AG10803 (cell line): ENCODE data around the gene TEX2.
"Not testable (repeated sequence)": the region's sequence is repeated elsewhere in the genome, so short reads cannot be mapped to it uniquely, and the experiment has no call there.

Experiments used
- DNase-seq: peaks from one replicate; pipeline ENCODE4 v3.0.0; 2010; ENCODE audit warnings: low read depth
- H3K4me3 ChIP-seq: 2 replicates; pipeline ENCODE4 v1.5.1; 2011; ENCODE audit warnings: mild to moderate bottlenecking, low read length, control low read depth
- TF ChIP-seq, protein P1 (sequence below): conservative IDR thresholded peaks from 2 replicates; pipeline ENCODE4 v1.5.1; 2011; ENCODE audit warnings: mild to moderate bottlenecking, low read length, control low read depth, inconsistent platforms

TEX2 gene

DNA sequence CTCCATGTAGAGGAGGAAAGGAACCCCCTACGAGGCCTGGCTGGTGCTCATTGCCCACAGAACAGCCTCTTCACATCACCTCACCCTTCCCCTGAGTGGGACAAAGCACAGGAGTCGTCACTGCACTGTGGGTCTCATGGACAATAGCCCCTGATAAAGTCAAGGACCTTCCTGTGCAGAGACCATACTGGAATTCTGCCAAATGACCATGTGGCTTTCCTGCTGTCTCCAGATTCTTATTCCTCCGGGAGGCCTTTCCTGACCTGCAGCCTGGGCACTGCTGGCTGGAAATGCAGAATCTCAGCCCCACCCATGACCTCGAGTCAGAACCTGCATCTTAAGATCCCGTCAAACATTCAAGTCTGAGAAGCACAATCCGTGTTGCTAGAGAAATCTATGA lies 72.6 kb downstream of the TEX2 start:
- no peak overlapping the region for H3K4me3 ChIP-seq
- no peak for DNase-seq
- TF ChIP-seq, protein P1, sequence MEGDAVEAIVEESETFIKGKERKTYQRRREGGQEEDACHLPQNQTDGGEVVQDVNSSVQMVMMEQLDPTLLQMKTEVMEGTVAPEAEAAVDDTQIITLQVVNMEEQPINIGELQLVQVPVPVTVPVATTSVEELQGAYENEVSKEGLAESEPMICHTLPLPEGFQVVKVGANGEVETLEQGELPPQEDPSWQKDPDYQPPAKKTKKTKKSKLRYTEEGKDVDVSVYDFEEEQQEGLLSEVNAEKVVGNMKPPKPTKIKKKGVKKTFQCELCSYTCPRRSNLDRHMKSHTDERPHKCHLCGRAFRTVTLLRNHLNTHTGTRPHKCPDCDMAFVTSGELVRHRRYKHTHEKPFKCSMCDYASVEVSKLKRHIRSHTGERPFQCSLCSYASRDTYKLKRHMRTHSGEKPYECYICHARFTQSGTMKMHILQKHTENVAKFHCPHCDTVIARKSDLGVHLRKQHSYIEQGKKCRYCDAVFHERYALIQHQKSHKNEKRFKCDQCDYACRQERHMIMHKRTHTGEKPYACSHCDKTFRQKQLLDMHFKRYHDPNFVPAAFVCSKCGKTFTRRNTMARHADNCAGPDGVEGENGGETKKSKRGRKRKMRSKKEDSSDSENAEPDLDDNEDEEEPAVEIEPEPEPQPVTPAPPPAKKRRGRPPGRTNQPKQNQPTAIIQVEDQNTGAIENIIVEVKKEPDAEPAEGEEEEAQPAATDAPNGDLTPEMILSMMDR, result no peak

DNA sequence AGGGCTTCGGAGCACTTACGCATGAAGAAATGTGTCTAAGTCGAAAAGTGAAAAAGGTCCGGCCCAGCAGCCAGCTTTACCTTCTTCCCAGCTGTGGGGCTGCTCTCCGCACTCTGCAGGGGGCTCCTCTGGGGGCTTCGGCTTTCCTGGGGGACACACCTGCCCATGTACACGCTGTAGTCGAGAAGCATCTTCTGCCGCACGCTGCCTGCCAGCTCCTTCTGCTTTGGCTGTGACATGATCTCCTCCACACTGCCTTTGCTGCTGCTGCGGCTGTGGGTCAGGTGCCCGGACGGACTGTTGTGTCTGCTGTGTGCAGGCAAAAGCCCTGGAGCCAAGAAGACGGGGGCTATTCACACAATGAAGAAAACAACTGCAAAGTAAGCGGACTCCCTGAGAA lies 75.0 kb downstream of the TEX2 start:
- H3K4me3 ChIP-seq, result no peak overlapping the region
- TF ChIP-seq, protein P1, result no peak
- DNase-seq, result no peak

DNA sequence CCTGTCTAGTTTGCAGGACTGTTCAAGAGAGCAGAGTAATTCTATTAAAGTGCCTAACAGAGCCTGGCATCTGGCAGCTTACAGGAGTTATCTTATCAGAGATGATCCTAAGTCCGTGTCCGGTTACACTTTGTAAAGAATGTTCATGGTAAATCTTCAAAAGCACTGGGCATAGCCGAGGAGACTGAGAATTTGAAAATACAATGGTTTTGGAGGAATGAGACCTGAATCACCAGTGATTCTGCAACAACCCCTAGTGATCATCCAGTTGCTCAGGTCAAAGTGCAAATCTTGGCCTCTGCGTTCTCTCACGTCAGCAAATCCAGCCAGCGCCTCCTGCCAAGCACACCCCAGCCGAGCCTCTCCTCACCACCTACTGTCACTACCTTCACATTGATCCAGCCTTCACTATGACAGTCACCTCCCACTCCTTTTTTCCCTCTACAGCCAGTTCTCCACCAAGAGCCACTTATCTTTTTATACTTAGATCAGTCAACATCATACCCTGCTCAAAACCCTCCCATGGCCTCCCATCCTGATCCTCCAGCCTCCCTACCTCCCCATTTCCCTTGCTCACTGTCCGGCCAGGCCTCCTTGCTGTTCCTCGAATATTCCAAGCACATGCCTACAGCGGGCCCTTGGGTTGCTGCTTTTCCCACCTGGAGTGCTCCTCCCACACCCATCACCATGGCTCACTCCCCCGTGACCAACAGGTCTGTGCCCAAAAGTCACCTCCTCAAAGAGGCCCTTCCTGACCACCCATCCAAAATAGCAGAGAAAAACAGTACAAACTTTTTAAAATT lies 75.8 kb downstream of the TEX2 start:
- no peak overlapping the region for H3K4me3 ChIP-seq
- TF ChIP-seq, protein P1, result no peak
- no peak for DNase-seq

DNA sequence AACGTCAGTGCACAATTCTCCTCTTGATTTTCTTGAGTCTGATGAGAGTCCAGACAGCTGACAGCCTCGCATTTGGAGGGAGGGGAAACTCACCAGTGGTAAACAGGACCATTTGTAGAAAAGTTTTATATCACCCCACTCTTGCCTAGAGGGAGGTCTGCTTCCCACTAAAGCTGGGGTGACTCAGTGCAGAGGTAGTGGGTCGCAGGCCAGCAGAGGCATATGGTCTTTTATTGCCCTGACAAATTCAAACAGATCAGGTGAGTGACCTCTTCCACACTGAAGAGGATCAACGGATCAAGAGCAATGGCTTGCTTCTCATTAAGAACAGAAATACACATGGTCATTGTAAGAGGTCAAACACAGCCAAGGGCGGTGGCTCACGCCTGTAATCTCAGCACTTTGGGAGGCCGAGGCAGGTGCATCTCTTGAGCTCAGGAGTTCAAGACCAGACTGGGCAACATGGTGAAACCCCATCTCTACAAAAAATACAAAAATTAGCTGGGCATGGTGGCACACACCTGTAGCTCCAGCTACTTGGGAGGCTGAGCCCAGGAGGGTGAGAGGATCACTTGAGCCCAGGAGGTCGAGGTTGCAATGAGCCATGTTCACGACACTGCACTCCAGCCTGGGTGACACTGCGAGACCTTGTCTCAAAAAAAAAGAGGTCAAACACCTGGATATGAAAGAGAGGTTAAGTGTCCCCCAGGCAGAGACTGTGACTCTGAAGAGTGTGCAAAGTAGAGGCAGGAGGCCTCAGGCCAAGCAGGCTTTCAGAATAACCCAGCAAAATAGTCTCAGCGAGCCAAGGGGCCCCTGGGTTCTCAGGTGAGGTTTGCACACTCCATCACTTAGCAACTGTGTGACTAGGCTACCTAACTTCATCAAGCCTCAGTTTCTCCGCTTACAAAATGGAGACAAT lies 76.6 kb downstream of the TEX2 start:
- no peak for DNase-seq
- TF ChIP-seq, protein P1, result no peak
- H3K4me3 ChIP-seq, result no peak overlapping the region

DNA sequence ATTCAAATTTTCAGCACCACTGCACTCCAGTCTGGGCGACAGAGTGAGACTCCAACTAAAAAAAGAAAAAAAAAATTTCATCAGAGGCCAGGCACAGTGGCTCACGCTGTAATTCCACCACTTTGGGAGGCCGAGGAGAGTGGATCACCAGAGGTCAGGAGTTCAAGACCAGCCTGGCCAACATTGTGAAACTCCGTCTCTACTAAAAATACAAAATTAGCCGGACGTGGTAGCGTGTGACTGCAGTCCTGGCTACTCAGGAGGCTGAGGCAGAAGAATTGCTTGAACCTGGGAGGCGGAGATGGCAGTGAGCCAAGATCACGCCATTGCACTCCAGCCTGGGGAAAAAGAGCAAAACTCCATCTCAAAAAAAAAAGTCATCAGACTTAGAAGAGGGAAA lies 77.5 kb downstream of the TEX2 start:
- not testable (repeated sequence) for H3K4me3 ChIP-seq, DNase-seq

DNA sequence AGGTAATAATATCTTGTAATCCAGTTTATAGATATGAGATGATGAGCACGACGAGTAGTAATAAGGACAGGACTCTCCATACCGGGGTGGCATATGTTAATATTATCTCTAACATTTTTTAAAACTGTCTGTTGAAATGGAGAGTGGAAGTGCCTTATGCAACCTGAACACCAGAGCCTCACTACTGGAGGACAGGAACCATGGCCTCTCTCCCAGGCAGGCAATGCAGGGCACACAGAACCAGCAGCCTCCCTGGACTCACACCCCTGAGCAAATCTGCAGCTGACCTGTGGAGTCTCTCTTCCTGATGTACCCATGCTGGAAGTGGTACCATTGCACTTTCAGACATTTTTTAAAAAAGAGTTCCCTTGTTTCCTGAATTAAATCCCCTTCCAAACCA lies 78.0 kb downstream of the TEX2 start:
- TF ChIP-seq, protein P1, result no peak
- DNase-seq, result no peak
- H3K4me3 ChIP-seq, result no peak overlapping the region

DNA sequence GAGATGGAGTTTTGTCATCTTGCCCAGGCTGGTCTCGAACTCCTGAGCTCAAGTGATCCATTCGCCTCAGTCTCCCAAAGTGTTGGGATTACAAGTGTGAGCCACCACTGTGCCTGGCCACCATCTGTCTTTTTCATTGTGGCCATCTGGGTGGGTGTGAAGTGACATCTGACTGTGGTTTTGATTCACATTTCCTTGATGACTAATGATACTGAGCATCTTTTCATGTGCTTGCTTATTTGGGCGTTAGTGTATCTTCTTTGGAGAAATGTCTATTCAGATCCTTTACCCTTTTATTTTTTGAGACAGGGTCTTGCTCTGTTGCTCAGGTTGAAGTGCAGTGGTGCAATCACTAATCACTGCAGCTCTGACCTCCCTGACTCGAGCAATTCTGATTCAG lies 79.2 kb downstream of the TEX2 start:
- H3K4me3 ChIP-seq, result no peak overlapping the region
- peak; percentile 78 for DNase-seq
- TF ChIP-seq, protein P1, result no peak
